OCI-LY1 (cell line): ENCODE measurements around the gene MPPED1.

Source experiments
- H2AFZ ChIP-seq: fragments of 200-600 bp; sonication (generic), shearing (Covaris generic); 2 replicates; pipeline ENCODE4 v1.6.0; 2014; ENCODE audit warnings: antibody characterized with exemption, mild to moderate bottlenecking, low read length
- H3F3A ChIP-seq: fragments of 200-600 bp; sonication (generic), shearing (Covaris generic); 2 replicates; pipeline ENCODE4 v1.6.0; 2014; ENCODE audit warnings: mild to moderate bottlenecking, antibody characterized with exemption, low read length, moderate library complexity; ENCODE audit not compliant: insufficient read depth
- H3K27ac ChIP-seq: fragments of 200-600 bp; sonication (generic); 2 replicates; pipeline ENCODE4 v1.5.1; 2014; ENCODE audit warnings: low read length, mixed run types, mild to moderate bottlenecking, low read depth; ENCODE audit not compliant: poor library complexity, severe bottlenecking
- H3K27me3 ChIP-seq: fragments of 200-600 bp; sonication (generic); 2 replicates; pipeline ENCODE4 v1.6.0; 2014; ENCODE audit warnings: antibody characterized with exemption, mild to moderate bottlenecking, low read length, moderate library complexity; ENCODE audit not compliant: insufficient read depth
- H3K36me3 ChIP-seq: fragments of 200-600 bp; sonication (generic); 2 replicates; pipeline ENCODE4 v1.6.1; 2014; ENCODE audit warnings: mild to moderate bottlenecking, antibody characterized with exemption, low read length, moderate library complexity, mixed read lengths; ENCODE audit not compliant: insufficient read depth
- H3K4me1 ChIP-seq: fragments of 200-600 bp; sonication (generic); 2 replicates; pipeline ENCODE4 v1.5.1; 2014; ENCODE audit warnings: mild to moderate bottlenecking, low read length, moderate library complexity; ENCODE audit not compliant: insufficient read depth, severe bottlenecking
- H3K4me2 ChIP-seq: fragments of 200-600 bp; sonication (generic), shearing (Covaris generic); 2 replicates; pipeline ENCODE4 v1.6.1; 2014; ENCODE audit warnings: low read length
- H3K4me3 ChIP-seq: fragments of 200-600 bp; sonication (generic); 2 replicates; pipeline ENCODE4 v1.5.1; 2014; ENCODE audit warnings: low read length, low read depth, mild to moderate bottlenecking, mixed read lengths; ENCODE audit not compliant: poor library complexity, severe bottlenecking
- H3K79me2 ChIP-seq: fragments of 200-600 bp; shearing (Covaris generic); 2 replicates; pipeline ENCODE4 v1.6.1; 2016; ENCODE audit warnings: mixed run types, low read length, mixed read lengths; ENCODE audit not compliant: insufficient read depth
- H3K9ac ChIP-seq: fragments of 200-600 bp; sonication (generic), shearing (Covaris generic); 2 replicates; pipeline ENCODE4 v1.6.1; 2014; ENCODE audit warnings: mild to moderate bottlenecking, low read length, mixed read lengths
- H3K9me2 ChIP-seq: fragments of 200-600 bp; sonication (generic), shearing (Covaris generic); 2 replicates; pipeline ENCODE4 v1.6.1; 2014; ENCODE audit warnings: low read depth, mild to moderate bottlenecking, low read length, mixed read lengths
- H3K9me3 ChIP-seq: fragments of 200-600 bp; shearing (Covaris generic); 2 replicates; pipeline ENCODE4 v1.6.1; 2014; ENCODE audit warnings: low read length, mixed read lengths
- H4K20me1 ChIP-seq: fragments of 200-600 bp; sonication (generic), shearing (Covaris generic); 2 replicates; pipeline ENCODE4 v1.6.0; 2016; ENCODE audit warnings: mild to moderate bottlenecking, low read length; ENCODE audit not compliant: insufficient read depth
- CTCF ChIP-seq: fragments of 200-600 bp; sonication (generic), shearing (Covaris generic); IDR thresholded peaks from 2 replicates; pipeline ENCODE4 v1.5.1; 2017; ENCODE audit warnings: mild to moderate bottlenecking, antibody characterized with exemption, low read length, moderate library complexity, mixed read lengths
- EZH2 ChIP-seq: fragments of 200-600 bp; sonication (generic), shearing (Covaris generic); IDR thresholded peaks from 2 replicates; pipeline ENCODE4 v1.8.0; 2017; ENCODE audit warnings: borderline replicate concordance, mixed run types, mild to moderate bottlenecking, antibody characterized with exemption, low read length, moderate library complexity, mixed read lengths

The MPPED1 gene

GRCh38 chr22:43411040-43411868 is 560 bp upstream of the MPPED1 start:
- no peaks in the 10 kb centered on the region for H3K9me2 ChIP-seq
- H3K4me3 ChIP-seq: no peak overlapping the region
- no peak overlapping the region for H3K27ac ChIP-seq
- no peak overlapping the region for H3K9ac ChIP-seq
- no peaks in the 10 kb centered on the region for H3K4me1 ChIP-seq
- H3K36me3 ChIP-seq: no peaks in the 10 kb centered on the region
- H3K9me3 ChIP-seq: no peaks in the 10 kb centered on the region
- H3K4me2 ChIP-seq: no peak overlapping the region
- no peaks in the 10 kb centered on the region for H3F3A ChIP-seq
- H2AFZ ChIP-seq: no peak overlapping the region
- no peaks in the 10 kb centered on the region for H3K79me2 ChIP-seq
- H3K27me3 ChIP-seq: no peaks in the 10 kb centered on the region
- no peaks in the 10 kb centered on the region for H4K20me1 ChIP-seq
- no peak for TF ChIP-seq CTCF
- no peak for TF ChIP-seq EZH2

DNA sequence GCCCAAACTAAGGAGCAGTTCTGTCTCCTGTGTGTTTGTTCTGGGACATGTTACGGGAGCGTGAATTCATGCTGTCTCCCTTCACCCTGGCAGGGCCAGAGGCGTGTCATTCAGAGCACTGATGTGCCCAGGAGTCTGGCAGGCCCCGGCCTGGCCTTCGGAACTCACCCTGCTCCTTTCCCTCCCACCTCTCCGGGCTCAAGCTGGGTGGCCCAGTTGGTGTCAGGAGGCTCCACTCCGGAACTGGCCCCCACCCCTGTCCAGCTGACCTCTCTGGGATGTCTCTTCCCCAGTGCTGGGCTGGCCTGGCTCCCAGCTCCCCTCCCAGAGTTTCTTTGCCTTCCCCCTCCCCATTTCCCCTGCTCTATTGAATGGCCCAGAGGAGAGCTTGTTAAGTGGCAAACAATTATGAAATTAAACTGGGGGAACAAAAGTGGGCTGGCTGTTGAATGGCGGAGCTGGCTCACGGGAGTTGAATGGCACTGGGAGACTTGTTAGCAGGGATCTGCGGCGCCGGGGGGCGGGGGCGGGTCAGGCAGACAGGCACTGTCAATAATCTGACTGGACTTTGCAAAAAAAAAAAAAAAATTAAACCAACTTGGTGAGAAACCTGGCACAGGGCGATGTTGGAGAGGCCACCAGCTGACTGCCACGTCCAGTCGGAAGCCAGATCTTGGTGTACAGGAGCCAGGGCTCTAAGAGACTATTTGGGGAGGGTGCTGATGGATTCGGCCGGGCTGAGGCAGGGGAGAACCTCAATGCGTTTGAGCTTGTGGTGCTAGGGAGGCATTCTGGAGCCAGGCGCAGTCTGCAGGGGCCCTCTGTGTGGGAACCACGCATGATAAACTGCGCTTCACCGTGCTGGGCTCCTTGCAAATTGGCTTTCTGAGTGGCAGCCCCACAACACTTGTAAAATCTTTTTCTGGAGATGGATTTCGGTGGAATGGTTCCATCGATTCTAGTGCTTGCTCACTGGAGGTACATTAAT is 1.3 kb downstream of the MPPED1 start:
- H2AFZ ChIP-seq: no peak overlapping the region
- no peak overlapping the region for H3K27ac ChIP-seq
- no peaks in the 10 kb centered on the region for H3K27me3 ChIP-seq
- no peaks in the 10 kb centered on the region for H4K20me1 ChIP-seq
- no peaks in the 10 kb centered on the region for H3F3A ChIP-seq
- no peak overlapping the region for H3K4me2 ChIP-seq
- H3K9ac ChIP-seq: no peak overlapping the region
- H3K4me3 ChIP-seq: no peak overlapping the region
- no peaks in the 10 kb centered on the region for H3K4me1 ChIP-seq
- H3K9me2 ChIP-seq: no peaks in the 10 kb centered on the region
- H3K79me2 ChIP-seq: no peaks in the 10 kb centered on the region
- TF ChIP-seq EZH2 (no peak), CTCF (no peak)
- H3K36me3 ChIP-seq: no peaks in the 10 kb centered on the region
- no peaks in the 10 kb centered on the region for H3K9me3 ChIP-seq

DNA sequence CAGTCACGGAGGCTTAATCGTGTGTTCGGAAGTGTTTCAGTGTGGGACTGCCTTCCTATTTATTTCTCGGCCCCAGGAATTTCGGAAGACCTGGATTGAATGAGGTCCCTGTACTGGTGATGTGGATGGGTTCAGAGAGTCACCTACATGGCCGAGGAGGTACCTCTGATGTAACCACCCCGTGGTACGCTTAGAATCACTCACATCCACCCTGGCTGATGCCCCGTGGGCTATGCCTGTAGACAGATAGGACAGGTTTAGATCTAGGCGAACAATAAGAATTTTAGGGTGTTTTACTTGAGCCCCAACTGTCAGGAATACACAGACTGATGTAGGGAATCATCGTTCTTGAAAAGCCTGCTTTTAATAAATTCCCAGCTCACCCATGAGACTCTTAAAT is 2.0 kb downstream of the MPPED1 start:
- Histone ChIP-seq H3K4me2 (no peak overlapping the region), H2AFZ (no peak overlapping the region), H3K9me3 (no peaks in the 10 kb centered on the region), H3K27ac (no peak overlapping the region), H3K9ac (no peak overlapping the region), H3K9me2 (no peaks in the 10 kb centered on the region), H3K36me3 (no peaks in the 10 kb centered on the region), H3K27me3 (no peaks in the 10 kb centered on the region), H3K4me3 (no peak overlapping the region), H3F3A (no peaks in the 10 kb centered on the region), H3K79me2 (no peaks in the 10 kb centered on the region), H4K20me1 (no peaks in the 10 kb centered on the region), H3K4me1 (no peaks in the 10 kb centered on the region)
- no peak for TF ChIP-seq EZH2
